Dedifferentiated amniotic fluid mesenchymal stem cell (primary cell): ENCODE data around the gene MAP7.
"Not testable (repeated sequence)": the region's sequence is repeated elsewhere in the genome, so short reads cannot be mapped to it uniquely, and the experiment has no call there.

Source experiments
- DNase-seq: peaks from one replicate; pipeline ENCODE4 v3.0.0-alpha.2; 2016; ENCODE audit errors: extremely low spot score

Gene MAP7

DNA sequence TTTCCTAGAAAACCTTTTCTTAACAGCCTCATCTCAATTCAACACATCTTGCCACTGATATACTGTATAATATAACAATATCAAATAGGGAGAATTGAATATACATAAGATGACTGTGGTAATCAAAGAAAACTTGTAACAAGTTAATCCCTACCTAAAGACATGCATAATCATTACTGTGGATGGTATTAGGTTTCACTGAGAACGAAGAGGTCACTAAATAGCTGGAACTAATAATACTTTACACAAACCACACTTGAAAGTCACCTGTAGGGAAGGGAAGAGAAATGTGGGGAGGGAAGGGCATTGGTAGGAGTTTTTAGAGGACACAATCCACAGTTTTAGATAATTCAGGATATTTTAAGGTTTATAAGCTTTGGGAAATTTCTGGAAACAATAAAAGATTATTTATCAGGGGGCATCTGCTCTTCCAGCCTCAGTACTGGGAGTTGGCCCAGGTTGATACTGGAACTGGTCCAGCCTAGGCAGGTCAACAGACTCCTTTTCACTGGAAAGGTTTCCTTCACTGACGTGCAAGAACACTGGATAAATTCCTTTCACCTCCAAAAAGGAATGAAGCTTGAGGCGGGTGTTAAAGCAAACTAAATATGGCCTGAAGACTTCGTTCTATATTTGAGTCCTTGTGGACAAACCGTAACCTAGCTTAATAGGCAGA, 44.0 kb downstream of the MAP7 start:
- no peak for DNase-seq

DNA sequence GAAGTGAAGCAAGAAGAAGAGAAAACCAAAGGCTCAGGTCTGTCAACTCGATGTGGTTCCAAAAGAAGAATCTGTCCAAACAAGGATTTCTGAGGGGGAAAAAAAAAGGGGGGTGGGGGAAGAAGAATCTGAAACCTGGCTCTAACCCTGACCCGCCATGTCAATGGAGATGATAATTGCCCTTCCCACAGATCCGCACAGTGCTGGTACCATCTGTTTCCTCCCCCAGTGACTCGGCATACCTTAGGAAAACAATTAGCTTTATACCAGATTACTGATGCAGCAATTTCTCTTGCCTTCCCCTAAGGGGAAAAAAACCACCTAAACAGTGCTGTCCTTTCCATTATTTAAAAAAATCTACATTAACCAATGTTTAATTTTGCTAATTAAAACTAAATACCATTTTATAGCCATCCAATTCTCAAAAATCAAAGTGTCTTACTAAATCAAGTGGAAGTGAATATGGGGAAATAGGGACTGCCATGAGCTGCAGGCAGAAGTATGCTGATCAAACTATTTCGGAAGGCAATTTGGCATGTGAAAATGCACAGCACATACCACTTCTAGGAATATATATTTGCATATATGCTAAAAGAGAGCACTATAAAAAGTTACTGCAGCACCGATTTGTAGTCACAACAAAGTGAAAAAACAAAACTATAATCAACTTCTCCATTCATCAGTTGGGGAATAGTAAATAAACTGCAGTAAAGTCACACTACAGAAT, 46.8 kb downstream of the MAP7 start:
- no peak for DNase-seq

DNA sequence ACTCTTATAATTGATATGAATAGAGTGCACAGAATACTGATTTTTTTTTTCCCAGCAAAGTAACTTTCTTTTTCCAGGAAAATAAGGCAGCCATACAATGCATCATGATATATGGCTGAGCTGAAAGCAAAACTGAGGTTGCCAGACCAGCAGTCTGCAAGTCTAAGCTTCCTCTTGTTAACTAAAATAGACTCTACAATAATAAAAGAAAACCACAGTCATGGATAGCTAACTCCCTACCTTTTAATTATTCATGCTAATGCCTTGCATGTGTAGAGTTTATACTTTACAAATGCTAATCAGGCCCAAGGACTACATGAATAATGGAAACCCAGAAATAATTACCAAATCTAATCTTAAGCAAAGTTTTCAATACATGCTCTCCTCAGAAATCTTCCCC, 47.4 kb downstream of the MAP7 start:
- DNase-seq: no peak

DNA sequence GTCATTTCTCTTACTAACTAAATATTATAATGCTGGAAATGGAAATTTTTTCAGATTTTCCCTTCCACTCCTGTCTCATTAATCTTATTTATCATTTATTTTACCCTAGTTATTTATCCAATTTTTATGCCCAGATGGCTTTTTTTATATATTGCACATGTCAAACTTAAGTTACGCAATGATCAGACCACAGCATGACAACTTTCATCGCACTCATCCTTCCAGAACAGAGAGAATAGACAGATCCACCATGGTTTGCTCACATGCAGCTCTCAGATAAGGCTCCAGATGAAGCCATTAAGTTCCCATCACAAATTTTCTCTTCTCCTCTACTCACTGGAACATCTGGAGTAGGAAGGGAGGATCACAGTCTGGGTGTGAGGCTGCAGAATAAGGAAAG, 48.7 kb downstream of the MAP7 start:
- DNase-seq: no peak

DNA sequence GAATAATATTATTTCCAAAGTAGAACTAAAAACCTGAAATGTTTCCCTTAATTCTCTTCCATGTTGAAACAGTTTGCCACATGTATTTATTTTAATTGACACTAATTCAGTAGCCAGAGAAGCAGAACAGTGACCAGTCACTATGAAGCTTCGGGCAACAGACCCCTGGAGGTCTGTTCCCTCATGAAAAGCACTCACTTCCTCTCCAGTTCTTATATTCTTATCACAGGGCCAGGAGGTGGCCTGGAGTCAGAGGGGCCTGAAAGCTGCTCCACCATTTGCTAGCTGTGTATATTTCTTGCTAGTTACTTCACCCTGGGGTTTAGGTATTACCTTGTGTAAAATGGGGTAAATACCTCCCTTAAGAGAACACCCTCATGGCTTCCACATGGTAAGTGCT, 49.1 kb downstream of the MAP7 start:
- no peak for DNase-seq

DNA sequence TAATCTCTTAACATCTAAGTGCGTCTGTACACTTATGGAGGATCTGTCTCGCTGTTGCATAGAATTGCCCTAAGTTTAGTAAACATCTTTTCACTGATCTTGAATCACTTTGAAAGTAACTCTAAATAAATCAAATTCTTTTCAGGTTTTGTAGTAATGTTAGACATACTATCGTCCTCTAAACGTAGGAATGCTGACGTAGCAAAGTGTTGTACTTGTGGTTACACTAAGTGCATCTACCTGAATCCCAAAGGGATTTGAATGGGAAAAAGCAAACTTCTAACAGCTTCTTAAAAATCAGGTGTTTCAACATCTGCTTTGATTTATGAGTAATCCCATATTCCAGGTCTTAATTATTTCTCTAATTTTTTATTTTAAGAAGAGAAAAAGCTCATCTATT, 49.8 kb downstream of the MAP7 start:
- no peak for DNase-seq

DNA sequence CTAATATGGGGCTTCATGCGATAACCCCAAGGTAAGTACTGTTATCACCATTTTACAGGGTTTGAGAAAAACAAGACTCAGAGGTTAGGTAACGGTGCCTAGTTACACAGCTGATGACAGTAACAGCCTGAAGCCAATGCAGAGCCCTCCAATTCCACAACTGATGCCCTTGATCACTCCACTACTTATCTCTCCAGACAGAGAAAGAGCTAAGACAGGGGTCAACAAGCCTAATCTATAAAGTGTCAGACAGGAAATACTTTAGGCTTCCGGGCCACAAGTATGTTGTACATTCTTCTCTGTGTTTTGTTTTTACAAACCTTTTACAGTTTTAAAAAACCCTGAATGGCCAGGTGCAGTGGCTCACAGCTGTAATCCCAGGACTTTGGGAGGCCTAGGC, 50.9 kb downstream of the MAP7 start:
- DNase-seq: no peak

DNA sequence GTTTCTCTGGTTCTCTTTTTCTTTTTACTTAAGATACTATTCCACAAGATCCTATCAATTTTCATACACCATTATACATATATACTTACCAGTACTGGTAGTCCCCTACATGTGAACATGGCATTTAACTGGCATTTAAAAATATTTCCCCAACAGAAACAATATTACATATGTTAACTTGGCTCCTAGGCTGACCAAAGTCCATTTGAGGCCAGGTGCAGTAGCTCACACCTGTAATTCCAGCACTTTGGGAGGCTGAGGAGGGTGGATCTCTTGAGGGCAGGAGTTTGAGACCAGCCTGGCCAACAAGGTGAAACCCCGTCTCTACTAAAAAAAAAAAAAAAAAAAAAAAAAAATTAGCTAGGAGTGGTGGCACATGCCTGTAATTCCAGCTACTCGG, 53.8 kb downstream of the MAP7 start:
- not testable (repeated sequence) for DNase-seq

DNA sequence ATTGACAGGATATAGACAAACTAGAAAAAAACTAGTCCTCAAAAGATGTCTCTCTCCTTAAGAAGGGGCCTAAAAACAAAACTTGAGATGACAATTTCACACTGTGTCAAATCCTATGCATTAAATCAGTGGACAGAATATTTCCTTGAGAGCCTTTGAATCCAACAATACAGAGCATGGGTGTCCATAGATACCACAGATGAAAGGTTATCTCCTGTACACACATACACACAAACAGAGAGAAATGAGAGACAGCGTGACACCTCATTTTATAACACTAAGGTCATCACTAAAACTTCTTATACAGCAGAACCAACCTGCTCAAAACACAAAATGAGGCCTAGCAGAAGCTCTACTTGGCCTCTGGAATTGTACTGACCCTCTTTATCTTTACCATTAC, 55.5 kb downstream of the MAP7 start:
- no peak for DNase-seq

DNA sequence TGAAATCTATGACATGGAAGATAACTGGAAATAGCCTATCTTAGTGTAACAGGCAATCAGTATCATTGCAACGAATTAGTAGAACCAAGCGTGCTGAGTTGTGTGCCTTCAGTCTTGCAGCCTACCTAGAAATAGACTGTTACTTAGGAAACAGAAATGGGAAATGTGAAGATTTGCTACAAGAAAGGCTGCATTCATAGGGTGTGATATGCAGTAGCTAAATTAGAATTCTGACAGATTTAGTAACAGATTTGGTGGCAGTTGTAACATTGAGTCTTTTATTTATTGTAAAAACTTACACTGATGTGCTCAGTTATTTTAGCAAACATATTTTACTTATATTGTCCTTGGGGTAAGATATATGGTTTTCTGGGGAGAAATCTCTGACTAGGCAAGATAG, 56.2 kb downstream of the MAP7 start:
- DNase-seq: no peak

DNA sequence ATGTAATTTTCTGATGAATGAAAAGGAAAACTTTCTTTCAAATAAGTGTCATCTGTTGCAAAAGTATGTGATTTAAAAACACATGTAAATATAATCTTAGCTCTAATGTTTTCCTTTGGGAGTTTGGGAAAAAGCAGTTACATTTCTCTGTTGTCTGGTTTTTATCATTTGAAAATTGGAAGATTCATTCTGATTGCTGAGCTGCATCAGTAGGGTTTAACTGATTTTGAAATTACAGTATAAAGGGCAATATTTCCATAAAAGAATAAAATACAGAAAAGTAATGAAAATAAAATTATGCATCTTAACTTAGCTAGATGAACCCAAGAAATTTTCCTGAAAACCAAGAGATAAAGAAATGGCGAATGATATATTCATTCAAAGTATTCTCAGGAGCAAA, 57.8 kb downstream of the MAP7 start:
- DNase-seq: no peak

DNA sequence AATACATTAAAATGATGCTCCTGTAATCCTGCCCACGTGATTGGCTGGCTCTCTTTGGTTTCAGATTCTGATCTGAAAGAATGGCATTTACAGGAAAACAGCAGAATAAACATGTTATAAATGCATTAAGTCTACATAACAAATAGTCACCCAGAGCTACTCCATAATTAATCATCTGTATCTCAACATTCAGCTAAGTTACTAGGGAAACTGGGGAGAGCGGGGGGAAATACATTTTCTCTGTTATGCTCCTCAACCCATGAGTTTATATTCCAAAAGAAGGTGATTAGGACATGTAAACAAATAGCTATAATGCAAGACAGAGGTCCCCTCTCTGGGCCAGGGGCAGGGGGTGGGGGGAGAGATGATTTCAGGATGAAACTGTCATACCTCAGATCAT, 58.5 kb downstream of the MAP7 start:
- DNase-seq: no peak

DNA sequence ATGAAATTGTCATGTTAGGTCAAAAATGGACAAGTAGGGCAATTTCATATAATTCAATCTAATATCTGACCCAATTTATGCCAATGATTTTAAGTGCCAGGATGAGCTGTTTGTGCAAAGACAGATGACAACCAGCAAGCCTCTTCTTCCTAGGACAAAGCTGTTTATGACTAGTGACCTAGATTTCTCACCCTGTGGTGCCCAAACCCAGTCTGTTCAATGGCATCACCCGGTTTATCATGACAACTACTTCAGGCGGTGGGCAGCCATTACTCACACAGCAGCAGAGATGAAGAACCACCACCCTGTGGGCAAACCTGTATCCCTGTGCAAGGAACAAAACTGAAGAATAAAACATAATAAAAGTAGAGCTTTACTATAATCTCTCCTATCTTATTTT, 59.0 kb downstream of the MAP7 start:
- no peak for DNase-seq

DNA sequence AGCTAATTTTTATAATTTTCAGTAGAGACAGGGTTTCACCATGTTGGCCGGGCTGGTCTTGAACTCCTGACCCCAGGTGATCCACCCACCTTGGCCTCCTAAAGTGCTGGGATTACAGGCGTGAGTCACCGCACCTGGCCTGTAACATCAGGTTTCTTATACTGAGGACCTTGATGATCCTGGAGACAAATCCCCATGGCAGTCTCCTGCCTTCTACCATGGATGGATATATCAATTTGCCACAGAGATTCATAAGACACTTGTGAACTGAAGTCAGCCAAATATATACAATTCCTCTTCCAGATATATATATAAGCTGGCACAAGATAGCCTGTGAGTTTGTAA, 60.6 kb downstream of the MAP7 start:
- DNase-seq: not testable (repeated sequence)

DNA sequence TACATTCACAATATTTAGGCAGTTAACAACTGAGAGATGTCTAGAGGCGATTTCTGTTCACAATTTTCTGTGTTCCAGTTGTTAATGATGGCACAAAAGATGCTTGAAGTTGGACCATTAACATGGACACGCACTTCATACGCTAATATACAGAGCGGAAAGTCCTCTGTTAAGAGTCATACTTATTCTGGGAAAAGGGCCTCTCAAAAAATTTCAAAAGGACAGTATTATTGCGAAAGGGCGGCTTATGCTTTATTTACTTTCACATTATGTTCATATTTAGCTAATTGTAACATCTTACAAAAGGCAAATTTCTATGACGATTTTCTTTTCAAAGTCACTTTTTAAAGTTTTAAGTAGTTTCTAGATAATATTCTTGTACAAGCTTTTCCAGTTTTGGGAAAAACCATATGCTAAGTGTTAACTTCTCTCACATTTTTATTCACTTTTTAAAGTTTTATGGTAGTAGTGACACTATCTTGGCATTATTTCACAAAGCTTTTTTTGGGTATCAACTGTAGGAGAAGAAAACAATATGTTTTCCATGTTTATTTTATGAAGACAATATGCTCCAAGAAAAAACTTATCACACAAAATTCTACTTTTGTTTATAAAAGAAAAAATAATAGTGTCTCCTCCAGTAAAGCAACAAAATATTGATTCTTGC, 62.3 kb downstream of the MAP7 start:
- DNase-seq: no peak

DNA sequence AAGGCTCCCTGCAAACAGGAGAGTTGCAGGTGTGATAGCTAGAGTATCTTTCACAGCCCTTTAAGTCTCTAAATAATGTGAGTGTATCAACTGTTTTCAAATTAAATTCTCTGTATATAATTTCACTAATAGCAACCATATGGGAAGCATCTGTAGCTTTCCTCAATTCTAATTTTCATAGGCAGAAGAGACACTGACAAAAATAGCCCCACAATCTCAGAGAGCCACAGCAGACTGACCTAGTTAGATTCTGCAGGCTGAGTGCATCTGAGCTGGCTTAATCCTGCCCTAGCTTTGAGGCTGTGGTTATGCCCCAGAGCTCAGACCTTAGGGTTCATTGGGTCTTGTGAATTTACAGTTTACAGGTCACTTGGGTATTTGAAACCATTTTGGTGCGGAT, 63.9 kb downstream of the MAP7 start:
- no peak for DNase-seq

DNA sequence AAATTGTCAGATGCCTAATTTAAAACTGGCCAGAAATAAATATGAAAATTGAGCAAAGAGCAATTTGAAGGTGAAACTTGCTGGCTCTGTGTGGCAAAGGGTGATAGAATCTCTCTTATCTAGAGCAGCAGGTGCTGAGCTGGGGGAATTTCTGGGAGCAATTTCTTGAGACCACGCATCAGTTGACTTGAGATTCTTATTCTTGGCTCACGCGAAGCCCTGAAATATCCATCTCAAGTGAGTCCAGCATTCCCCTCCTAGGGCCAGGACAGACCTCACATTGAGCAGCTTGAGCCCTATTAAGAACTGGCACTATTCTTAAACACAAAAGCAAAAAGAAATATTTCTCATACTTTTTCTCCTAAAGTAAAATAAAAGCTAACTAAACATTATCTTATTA, 66.3 kb downstream of the MAP7 start:
- DNase-seq: no peak

DNA sequence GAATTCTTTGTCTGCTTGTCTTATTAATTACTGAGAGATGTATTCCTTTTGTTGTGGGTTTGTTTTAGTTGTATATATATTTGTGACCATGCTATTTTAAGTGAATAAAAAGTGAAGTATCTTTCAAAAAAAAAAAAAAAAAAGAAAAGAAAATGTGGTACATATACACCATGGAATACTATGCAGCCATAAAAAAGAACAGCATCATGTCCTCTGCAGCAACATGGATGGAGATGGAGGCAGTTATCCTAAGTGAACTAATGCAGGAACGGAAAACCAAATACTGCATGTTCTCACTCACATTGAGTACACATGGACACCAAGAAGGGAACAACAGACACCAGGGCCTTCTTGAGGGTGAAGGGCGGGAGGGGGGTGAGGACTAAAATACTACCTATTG, 67.2 kb downstream of the MAP7 start:
- not testable (repeated sequence) for DNase-seq

DNA sequence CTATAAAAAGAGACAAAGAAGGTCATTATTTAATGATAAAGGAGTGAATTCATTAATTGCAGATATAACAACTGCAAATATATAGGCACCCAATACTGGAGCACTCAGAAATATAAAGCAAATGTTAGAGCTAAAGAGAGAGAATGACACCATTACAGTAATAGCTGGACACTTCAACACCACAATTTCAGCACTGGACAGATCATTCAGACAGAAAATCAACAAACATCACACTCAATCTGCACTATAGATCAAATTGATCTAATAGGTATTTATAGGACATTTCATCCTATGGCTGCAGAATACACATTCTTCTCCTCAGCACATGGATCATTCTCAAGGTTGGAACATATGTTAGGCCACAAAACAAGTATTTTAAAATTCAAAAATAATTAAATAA, 72.7 kb downstream of the MAP7 start:
- DNase-seq: no peak

DNA sequence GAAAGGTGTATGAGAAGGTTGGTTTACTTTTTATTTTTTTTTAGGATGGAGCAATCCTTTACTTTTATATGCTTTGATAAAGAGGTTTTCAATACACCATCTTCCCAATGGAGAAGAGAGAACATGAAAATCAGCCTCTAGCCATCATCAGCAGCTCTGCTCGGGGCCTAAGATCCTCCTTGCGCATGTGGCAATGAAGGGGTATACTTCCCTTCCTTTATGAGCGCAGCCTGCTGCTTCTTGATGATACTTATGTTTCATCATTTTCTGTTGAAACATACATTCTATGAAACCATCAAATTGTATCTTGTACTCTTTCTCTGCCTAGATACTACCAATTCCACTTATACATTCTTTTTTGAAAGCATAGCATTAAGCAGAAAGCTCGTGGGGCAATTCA, 74.5 kb downstream of the MAP7 start:
- no peak for DNase-seq

DNA sequence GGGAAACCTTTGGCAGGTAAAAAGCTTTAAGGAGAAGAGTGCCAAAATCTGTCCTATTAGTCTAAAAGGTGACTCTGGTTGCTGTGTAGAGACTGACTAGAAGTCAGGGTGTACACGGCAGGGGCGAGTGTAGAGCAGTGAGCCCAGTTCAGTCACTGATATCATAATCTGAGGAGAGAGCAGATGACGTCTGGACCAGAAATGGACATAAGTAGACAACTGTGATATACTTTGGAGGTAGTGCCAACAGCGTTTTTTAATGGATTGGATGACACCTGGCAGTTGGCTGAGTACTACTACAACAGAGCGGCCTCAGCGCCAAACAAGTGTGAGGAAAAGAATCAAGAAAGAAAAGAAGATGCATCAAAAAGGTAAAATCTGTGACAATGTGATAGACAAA, 76.0 kb downstream of the MAP7 start:
- DNase-seq: no peak

DNA sequence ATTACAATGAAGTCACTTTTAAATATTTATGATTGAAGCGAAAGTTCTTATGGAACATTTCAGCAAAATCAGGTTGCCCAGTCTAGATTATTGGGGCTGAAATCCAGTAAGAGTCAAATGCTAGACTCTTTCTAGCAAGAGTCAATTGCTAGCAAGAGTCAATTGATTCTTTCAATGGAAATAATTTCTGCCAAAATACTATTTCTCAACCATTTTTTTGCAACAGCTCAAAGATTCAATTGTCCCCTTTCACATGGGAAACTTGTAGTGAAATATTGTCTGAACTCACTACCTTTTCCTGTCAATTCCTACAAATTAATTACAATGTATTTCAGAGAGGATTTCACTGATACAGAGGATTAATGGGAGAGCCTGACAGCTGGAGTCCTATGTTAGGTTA, 78.3 kb downstream of the MAP7 start:
- DNase-seq: no peak

DNA sequence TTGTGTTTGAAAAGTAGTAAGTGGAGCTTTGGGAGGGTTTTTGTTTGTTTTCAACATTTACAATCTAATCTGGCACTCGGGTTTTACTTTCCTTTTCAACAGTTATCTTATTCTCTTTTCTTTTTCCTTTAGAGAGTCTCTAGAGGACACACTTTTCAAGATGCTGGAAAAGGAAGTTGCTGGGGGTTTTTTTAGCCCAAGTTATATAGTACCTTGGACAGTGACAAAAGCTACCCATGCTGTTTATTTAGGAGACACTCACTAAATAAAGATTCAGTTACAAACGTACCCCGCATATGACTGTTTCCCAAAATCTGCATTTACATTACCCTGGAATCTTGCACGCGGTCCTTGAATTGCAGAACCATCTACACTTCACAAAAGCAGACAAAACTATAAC, 78.8 kb downstream of the MAP7 start:
- DNase-seq: no peak
